Measurements from ENCODE around the gene DNAH17.

DNAH17 gene

DNA sequence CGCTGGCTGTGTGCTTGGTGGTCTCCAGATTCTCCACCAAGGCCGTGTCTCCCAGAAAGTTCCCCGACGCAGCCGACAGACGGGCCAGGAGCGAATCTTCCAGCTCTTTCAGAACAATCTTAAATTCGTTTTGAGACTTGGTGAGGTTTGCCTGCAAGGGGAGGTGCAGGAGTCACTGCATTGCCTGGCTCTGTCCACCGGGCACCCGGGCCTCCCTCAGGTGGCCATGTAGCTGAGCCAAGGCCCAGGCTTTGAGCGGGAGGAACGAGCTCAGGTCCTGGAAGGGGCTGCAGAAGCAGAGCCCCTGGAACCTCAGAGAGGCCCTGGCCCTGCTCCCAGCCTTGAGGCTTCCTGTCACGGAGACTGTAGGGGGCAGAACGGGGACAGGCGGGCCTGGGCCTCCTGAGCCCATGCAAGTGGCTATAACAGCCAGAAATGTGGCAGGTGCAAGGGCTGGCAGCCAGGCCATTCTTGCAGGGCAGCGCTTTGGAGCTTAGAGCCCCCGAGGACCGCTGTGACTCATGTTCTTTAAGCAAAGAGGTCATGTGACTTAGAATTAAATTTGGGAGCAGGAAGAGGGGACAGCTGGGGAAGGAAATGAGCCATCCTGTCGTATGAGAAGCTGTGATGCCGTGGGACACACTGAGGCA is 126.4 kb downstream of the DNAH17 start:
- TF ChIP-seq POLR2A (IDR thresholded peaks at IDR 0.05; ENCODE audit: low read depth, low read length) (no peak), TAF1 (IDR thresholded peaks at IDR 0.05; ENCODE audit: borderline replicate concordance, low read depth, low read length) (no peak), POLR2AphosphoS5 (IDR thresholded peaks at IDR 0.05; ENCODE audit: low read depth, low read length) (no peak)
- no peak for FAIRE-seq
- no peak for DNase-seq (ENCODE audit: insufficient read length)

DNA sequence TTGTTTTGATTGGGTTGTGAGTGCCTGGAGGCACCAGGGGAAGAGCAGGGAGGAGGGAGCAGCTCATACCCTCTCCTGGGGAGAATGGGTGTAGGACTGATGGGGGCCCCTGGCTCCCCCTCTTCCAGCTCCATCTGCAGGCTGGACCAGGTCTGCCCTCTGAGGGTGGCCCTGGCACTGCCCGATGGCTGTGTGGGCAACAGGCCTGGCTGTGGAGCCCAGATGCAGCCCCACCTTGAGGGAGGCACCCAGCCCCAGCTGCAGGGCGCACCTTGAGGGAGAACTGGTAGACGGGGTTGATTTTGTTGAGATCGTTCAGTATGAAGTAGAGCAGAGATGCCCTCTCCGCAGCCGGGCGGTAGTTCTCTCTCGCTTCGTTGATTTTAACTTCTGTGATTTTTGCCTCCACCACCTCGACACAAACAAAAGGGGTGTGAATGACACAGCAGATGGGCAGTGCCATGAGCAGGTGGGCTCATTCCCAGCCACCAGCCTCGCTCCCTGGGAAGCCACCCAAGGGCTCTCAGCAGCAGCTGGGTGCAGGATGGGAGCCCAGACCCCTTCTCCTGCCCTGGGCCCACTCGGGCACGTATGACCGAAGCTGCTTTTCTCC is 127.1 kb downstream of the DNAH17 start:
- DNase-seq (ENCODE audit: insufficient read length) (no peak), FAIRE-seq (no peak)
- TF ChIP-seq POLR2A (IDR thresholded peaks at IDR 0.05; ENCODE audit: low read depth, low read length) (no peak), TAF1 (IDR thresholded peaks at IDR 0.05; ENCODE audit: borderline replicate concordance, low read depth, low read length) (no peak), POLR2AphosphoS5 (IDR thresholded peaks at IDR 0.05; ENCODE audit: low read depth, low read length) (no peak)

DNA sequence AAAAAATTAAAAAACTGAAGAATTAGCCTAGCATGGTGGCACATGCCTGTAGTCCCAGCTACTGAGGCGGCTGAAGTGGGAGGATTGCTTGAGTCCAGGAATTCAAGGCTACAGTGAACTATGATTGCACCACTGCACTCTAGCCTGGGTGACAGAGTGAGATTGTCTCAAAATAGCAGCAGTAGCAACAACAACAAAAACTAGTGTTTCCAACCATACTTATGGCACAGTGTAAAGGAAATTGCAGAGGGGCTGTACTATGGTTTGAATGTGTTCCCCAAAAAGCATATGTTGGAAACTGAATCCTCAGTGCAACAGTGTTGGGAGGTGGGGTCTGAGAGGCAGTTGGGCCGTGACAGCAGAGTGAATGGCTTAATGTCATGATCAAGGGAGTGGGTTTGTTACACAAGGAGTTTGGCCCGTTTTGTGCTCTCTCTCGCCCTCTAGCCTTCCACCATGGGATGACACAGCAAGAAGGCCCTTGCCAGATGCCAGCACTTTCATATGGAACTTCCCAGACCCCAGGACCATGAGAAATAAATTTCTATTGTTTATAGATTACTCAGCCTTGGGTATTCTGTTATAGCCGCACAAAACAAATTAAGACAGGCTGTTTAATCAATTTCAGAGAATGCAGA is 128.7 kb downstream of the DNAH17 start:
- TF ChIP-seq TAF1 (IDR thresholded peaks at IDR 0.05; ENCODE audit: borderline replicate concordance, low read depth, low read length) = no peak
- TF ChIP-seq POLR2A (IDR thresholded peaks at IDR 0.05; ENCODE audit: low read depth, low read length) = no peak
- no peak for TF ChIP-seq POLR2AphosphoS5 (IDR thresholded peaks at IDR 0.05; ENCODE audit: low read depth, low read length)
- DNase-seq (ENCODE audit: insufficient read length) (no peak), FAIRE-seq (no peak)

DNA sequence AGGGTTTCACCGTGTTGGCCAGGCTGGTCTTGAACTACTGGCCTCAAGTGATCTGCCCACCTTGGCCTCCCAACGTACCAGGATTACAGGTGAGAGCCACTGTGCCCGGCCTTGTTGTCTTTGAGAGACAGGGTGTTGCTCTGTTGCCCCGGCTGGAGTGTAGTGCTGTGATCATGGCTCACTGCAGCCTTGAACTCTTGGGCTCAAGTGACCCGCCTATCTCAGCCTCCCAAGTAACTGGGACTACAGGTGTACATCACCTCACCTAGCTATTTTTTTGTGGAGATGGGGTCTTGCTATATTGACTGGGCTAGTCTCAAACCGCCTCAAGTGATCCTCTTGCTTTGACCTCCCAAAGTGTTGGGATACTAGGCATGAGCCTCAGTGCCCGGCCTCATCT is 130.4 kb downstream of the DNAH17 start:
- DNase-seq (ENCODE audit: insufficient read length) (no peak), FAIRE-seq (no peak)
- TF ChIP-seq POLR2AphosphoS5 (IDR thresholded peaks at IDR 0.05; ENCODE audit: low read depth, low read length) = no peak
- no peak for TF ChIP-seq TAF1 (IDR thresholded peaks at IDR 0.05; ENCODE audit: borderline replicate concordance, low read depth, low read length)
- TF ChIP-seq POLR2A (IDR thresholded peaks at IDR 0.05; ENCODE audit: low read depth, low read length) = no peak

DNA sequence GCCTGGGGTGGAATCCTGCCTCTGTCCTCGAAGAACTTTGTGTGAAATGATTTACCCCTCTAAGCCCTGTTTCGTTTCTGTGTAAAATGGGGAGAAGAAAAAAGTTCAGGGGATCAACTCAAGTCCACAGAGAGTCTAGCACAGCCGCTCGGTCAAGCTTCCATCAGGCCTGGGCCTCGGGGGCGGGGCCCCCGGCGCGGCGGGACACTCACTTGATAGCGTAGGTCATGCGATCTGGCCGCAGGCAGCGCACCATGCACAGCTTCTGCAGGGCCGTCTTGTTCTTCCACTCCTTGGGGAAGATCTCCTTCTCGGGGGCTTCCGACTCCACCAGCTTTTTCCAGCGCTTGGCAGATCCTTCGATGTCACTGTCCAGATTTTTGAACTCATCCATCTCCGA is 132.8 kb downstream of the DNAH17 start:
- DNase-seq (ENCODE audit: insufficient read length) = no peak
- no peak for FAIRE-seq
- TF ChIP-seq POLR2A (IDR thresholded peaks at IDR 0.05; ENCODE audit: low read depth, low read length) (no peak), TAF1 (IDR thresholded peaks at IDR 0.05; ENCODE audit: borderline replicate concordance, low read depth, low read length) (no peak), POLR2AphosphoS5 (IDR thresholded peaks at IDR 0.05; ENCODE audit: low read depth, low read length) (no peak)

DNA sequence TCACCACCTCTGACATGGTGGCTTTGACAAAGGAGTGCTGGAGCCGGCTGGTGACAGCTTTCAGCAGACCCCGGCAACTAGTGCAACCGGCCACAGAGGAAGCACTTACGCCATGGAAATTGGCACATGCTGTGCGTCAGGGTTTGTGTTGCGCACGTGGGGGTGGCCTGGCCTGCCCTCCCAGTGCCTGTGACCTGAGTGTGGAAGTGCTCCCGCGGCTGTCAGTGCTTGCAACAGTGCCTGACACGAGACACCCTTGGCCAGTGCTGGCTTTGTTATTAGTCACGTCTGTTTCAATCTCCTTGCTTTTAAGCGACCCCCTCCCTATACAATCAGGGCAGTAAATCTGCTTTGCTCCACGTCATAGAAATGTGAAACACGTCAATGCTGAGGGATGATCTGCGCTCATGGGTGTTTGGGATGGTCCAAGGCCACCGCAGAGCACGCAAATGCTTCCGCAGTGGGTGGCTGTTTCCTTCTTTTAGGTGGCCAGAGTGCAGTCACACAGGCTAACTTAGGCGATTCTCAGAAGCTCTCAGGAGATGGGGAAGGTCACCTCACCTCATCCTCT is 134.5 kb downstream of the DNAH17 start:
- FAIRE-seq (no peak), DNase-seq (ENCODE audit: insufficient read length) (no peak)
- TF ChIP-seq TAF1 (IDR thresholded peaks at IDR 0.05; ENCODE audit: borderline replicate concordance, low read depth, low read length) (no peak), POLR2AphosphoS5 (IDR thresholded peaks at IDR 0.05; ENCODE audit: low read depth, low read length) (no peak), POLR2A (IDR thresholded peaks at IDR 0.05; ENCODE audit: low read depth, low read length) (no peak)

DNA sequence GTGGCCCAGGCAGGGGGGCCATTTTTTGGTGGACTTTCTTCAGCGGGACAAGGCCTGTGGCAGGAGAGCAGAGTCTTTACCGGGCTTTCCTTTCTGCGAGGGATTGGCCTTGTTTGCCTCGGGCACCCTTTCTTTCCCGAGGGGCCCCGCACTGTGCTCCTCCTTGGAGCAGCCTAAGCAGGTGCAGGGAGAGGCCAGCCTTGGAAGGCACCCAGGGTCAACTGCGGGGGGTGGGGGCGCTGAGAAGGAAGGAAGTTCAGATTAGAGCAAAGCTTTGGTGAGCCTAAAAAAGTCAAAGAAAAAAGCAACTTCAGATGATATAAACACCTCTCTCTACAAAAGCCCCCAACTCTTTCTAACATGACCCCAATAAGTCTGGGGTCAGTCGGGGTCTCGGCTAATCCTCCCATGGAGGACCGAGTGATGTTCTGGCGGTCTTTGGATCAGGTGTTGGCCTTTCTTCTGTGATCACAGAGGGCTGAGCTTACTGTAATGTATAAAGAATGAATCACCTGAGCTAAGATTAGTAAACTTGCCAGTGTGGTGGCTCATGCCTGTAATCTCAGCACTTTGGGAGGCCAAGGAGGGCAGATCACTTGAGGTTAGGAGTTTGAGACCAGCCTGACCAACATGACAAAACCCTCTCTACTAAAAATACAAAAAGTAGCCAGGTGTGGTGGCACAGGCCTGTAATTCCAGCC is 135.8 kb downstream of the DNAH17 start:
- DNase-seq (ENCODE audit: insufficient read length) = no peak
- no peak for FAIRE-seq
- TF ChIP-seq POLR2A (IDR thresholded peaks at IDR 0.05; ENCODE audit: low read depth, low read length) (no peak), POLR2AphosphoS5 (IDR thresholded peaks at IDR 0.05; ENCODE audit: low read depth, low read length) (no peak), TAF1 (IDR thresholded peaks at IDR 0.05; ENCODE audit: borderline replicate concordance, low read depth, low read length) (no peak)

DNA sequence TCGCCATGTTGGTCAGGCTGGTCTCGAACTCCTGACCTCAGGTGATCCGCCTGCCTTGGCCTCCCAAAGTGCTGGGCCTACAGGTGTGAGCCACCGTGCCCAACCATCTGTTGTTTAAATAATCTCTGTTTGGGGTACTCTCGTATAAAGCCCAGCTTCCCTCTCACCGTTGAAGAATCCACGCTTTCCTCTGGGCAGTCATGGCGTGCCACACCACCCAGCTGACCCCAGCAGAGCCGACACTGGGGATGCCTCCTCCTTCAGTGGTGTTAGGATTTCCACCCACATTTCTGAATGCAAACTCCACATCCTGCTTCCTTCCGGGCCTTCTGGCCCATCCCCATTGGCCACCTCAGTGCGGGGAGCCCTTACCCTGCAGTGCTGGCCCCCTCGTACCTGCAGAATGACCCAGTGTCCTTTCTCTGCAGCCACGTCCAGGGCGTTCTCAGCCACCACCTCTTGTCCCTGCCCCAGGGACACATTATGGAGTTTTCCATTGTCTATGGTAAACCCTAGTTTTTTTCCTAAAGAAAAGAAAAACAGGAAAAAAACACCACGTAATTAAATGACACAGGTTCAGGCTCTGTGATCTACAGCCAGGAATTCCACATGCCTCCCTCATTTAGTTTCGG is 138.4 kb downstream of the DNAH17 start:
- TF ChIP-seq POLR2AphosphoS5 (IDR thresholded peaks at IDR 0.05; ENCODE audit: low read depth, low read length) (no peak), POLR2A (IDR thresholded peaks at IDR 0.05; ENCODE audit: low read depth, low read length) (no peak), TAF1 (IDR thresholded peaks at IDR 0.05; ENCODE audit: borderline replicate concordance, low read depth, low read length) (no peak)
- FAIRE-seq (no peak), DNase-seq (ENCODE audit: insufficient read length) (no peak)

DNA sequence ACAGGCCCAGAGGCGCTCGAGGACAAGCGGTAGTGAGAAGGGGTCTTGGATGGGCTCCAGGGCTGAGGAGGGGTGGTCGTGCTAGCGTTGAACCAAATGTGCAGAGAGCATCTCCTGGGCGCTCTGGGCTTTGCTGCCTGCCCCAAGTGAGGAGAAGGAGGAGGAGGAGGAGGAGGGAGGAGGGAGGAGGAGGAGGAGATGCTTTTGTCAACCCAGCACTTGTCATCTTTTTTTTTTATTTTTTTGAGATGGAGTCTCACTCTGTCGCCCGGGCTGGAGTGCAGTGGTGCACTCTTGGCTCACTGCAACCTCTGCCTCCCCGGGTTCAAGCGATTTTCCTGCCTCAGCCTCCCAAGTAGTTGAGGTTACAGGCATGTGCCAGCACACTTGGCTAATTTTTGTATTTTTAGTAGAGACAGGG is 138.9 kb downstream of the DNAH17 start:
- DNase-seq (ENCODE audit: insufficient read length) (no peak), FAIRE-seq (no peak)
- TF ChIP-seq POLR2AphosphoS5 (IDR thresholded peaks at IDR 0.05; ENCODE audit: low read depth, low read length) (no peak), TAF1 (IDR thresholded peaks at IDR 0.05; ENCODE audit: borderline replicate concordance, low read depth, low read length) (no peak)

DNA sequence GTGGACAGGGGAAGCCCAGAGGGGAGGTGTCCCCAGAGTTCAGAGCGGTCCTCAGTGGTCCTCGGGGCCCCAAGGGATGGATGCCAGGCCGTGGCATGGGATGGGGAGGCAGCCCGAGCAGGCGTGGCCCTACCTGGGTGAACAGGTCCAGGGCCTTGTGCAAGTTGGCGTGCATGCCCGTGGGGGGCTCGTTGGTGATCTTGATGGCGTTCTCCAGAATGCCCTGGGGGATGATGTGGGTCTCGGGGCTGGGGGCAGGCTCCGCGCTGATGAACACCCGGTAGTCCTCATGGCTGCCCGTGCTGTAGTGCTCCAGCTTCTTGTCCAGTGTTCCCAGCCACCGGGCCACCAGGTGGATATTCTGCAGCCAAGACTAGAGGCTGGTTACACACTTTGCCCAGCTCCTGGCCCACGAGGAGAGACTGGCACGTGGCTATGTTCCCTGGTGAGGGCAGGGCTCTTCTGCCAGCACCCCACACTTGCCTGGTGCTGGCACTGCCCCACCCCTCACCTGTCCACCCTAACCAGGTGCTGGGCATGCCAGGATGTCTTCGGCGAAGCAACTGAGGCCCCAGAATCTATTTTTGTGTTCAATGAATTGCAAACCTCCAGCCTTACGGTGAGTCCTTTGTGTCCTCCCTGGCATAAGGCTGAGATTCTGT is 139.6 kb downstream of the DNAH17 start:
- DNase-seq (ENCODE audit: insufficient read length) (no peak), FAIRE-seq (no peak)
- TF ChIP-seq POLR2AphosphoS5 (IDR thresholded peaks at IDR 0.05; ENCODE audit: low read depth, low read length) = no peak
- no peak for TF ChIP-seq POLR2A (IDR thresholded peaks at IDR 0.05; ENCODE audit: low read depth, low read length)
- TF ChIP-seq TAF1 (IDR thresholded peaks at IDR 0.05; ENCODE audit: borderline replicate concordance, low read depth, low read length) = no peak

Data from GM12892 (cell line).